Hematopoietic multipotent progenitor cell treated with erythropoietin and hydrocortisone succinate and interleukin-3 and kit ligand, for 17 days (in vitro differentiated cells): ENCODE data around the gene TSFM.

Experiments used
- DNase-seq: peaks from one replicate; pipeline ENCODE4 v3.0.0-alpha.2; 2015; ENCODE audit warnings: low spot score

The TSFM gene

GRCh38 chr12:57782608-57783465 is at the start of gene TSFM:
TSFM (plus strand) TSS chr12:57782787; CDS start chr12:57782802, 15 bp downstream.
- DNase-seq = peak; percentile 97

- no peak for DNase-seq
Measured at GRCh38 chr12:57733928-57734327, 48.7 kb upstream of the TSFM start.

GRCh38 chr12:57734591-57734990 is 48.0 kb upstream of the TSFM start:
- no peak for DNase-seq

GRCh38 chr12:57735198-57735855 is 47.3 kb upstream of the TSFM start:
- no peak for DNase-seq

- DNase-seq = no peak
Measured at GRCh38 chr12:57735952-57736740, 46.4 kb upstream of the TSFM start.

GRCh38 chr12:57736741-57737466 is 45.7 kb upstream of the TSFM start:
- no peak for DNase-seq

- DNase-seq = no peak
Measured at GRCh38 chr12:57737467-57738460, 44.8 kb upstream of the TSFM start.

- no peak for DNase-seq
Measured at GRCh38 chr12:57738661-57739237, 43.8 kb upstream of the TSFM start, which contains the start of gene AGAP2. AGAP2 (minus strand) TSS chr12:57738742; CDS start chr12:57738246, 496 bp downstream.

GRCh38 chr12:57739387-57739786 is 43.2 kb upstream of the TSFM start:
- DNase-seq = no peak

- no peak for DNase-seq
Measured at GRCh38 chr12:57739914-57740538, 42.6 kb upstream of the TSFM start.

GRCh38 chr12:57740656-57741412 is 41.8 kb upstream of the TSFM start:
- DNase-seq = no peak

GRCh38 chr12:57741413-57741789 is 41.2 kb upstream of the TSFM start:
- no peak for DNase-seq

- DNase-seq = peak; percentile 52
Measured at GRCh38 chr12:57741844-57742738, 40.5 kb upstream of the TSFM start.

- no peak for DNase-seq
Measured at GRCh38 chr12:57743769-57744168, 38.8 kb upstream of the TSFM start.

- DNase-seq = peak; percentile 88
Measured at GRCh38 chr12:57744194-57744776, 38.3 kb upstream of the TSFM start.

GRCh38 chr12:57744777-57745484 is 37.7 kb upstream of the TSFM start, which contains the start of gene TSPAN31:
TSPAN31 (plus strand) TSS chr12:57745039; CDS start chr12:57745155, 116 bp downstream.
- DNase-seq = peak; percentile 95

GRCh38 chr12:57745485-57745881 is 37.1 kb upstream of the TSFM start:
- peak; percentile 13 for DNase-seq
